K562 (cell line): ENCODE results near the gene CRACDL. TPM values are rescaled to one million over a fixed set of nuclear protein-coding genes. Genes with fewer than 3 reads are reported as not detected.

ENCODE experiments used
- ATAC-seq: fragments of 200-7000 bp; cut with Tn5 transposase; 3 replicates; pipeline ENCODE4 v1.9.1; 2020; ENCODE audit warnings: moderate library complexity
- BruUV-seq: library from RNA; stranded (reverse); fragments of 400-500 nt; replicated peaks from 2 replicates; lab custom pipeline; 2021; lab: Mats Ljungman, UMichigan
- CTCF ChIA-PET: fragments of 300-600 bp; formaldehyde crosslinking; extraction: SDS; loops from one replicate; lab custom pipeline; 2021; ENCODE audit warnings: low intra/inter-chr PET ratio; lab: Yijun Ruan, JAX
- POLR2A ChIA-PET: fragments of 300-600, 350-650 bp; sonication (Branson Sonifier 250); formaldehyde crosslinking; extraction: SDS; loops from one replicate; lab custom pipeline; 2021; ENCODE audit warnings: antibody characterized with exemption, inconsistent platforms; lab: Yijun Ruan, JAX
- DNase-seq, 4 experiments: peaks; one replicate each; pipeline versions ENCODE4 v3.0.0 to v3.0.0-alpha.2; 2011 to 2018; ENCODE audit warnings: low spot score in 3 of 4, mixed read lengths in 3 of 4; ENCODE audit errors: extremely low read depth in 1 of 4
- FAIRE-seq: peaks from 2 replicates; lab custom pipeline; 2011; peaks lifted over from hg19 to GRCh38; lab: Jason Lieb, UNC
- H2AFZ ChIP-seq: 2 replicates; pipeline ENCODE4 v1.6.0; 2011; ENCODE audit warnings: low read depth, low read length, control low read depth, inconsistent platforms
- H3K27ac ChIP-seq: fragments of 200-600 bp; 3 replicates; pipeline ENCODE4 v1.8.0; 2011; ENCODE audit warnings: low read depth, mild to moderate bottlenecking, control low read depth, inconsistent platforms, low read length, moderate library complexity, mixed read lengths; ENCODE audit errors: extremely low read depth
- H3K27me3 ChIP-seq, 2 experiments: fragments of 300-600 bp in 1 of 2; 2 replicates in 1 of 2; 3 replicates in 1 of 2; pipeline versions ENCODE4 v1.6.0 to v1.8.0; 2011; ENCODE audit warnings: inconsistent platforms in 2 of 2, low read length in 2 of 2, mild to moderate bottlenecking in 1 of 2, mixed read lengths in 1 of 2, moderate library complexity in 1 of 2; ENCODE audit not compliant: control insufficient read depth in 2 of 2, insufficient read depth in 2 of 2
- H3K36me3 ChIP-seq: fragments of 300-600 bp; 3 replicates; pipeline ENCODE4 v1.8.0; 2011; ENCODE audit warnings: mild to moderate bottlenecking, low read length, inconsistent platforms; ENCODE audit not compliant: control insufficient read depth, insufficient read depth
- H3K4me1 ChIP-seq, 2 experiments: fragments of 200-600 bp in 1 of 2; replicated peaks in 1 of 2; 2 replicates in 1 of 2; 3 replicates in 1 of 2; pipeline versions ENCODE4 v1.5.1 to v1.8.0; 2011; ENCODE audit warnings: inconsistent platforms in 2 of 2, low read length in 2 of 2, mild to moderate bottlenecking in 1 of 2, mixed read lengths in 1 of 2, moderate library complexity in 1 of 2; ENCODE audit not compliant: control insufficient read depth in 2 of 2, insufficient read depth in 2 of 2
- H3K4me2 ChIP-seq: 2 replicates; pipeline ENCODE4 v1.6.1; 2011; ENCODE audit warnings: low read length, control low read depth, inconsistent platforms, mixed read lengths; ENCODE audit not compliant: insufficient read depth
- H3K4me3 ChIP-seq: fragments of 200-600 bp; sonication (generic), shearing (Covaris generic); 2 replicates; pipeline ENCODE4 v1.5.1; 2016; ENCODE audit warnings: control low read depth, inconsistent platforms
- H3K79me2 ChIP-seq: fragments of 200-600 bp; 3 replicates; pipeline ENCODE4 v1.8.0; 2011; ENCODE audit warnings: low read length, inconsistent platforms; ENCODE audit not compliant: control insufficient read depth, insufficient read depth
- H3K9ac ChIP-seq, 2 experiments: 2 replicates each; pipeline versions ENCODE4 v1.6.0 to v1.6.1; 2011; ENCODE audit warnings: low read depth in 2 of 2, low read length in 2 of 2, control low read depth in 1 of 2, inconsistent platforms in 1 of 2, mild to moderate bottlenecking in 1 of 2, mixed read lengths in 1 of 2; ENCODE audit not compliant: insufficient read depth in 1 of 2
- H3K9me1 ChIP-seq: one replicate; pipeline ENCODE4 v1.6.0; 2011; ENCODE audit warnings: inconsistent platforms, mild to moderate bottlenecking, low read length, moderate library complexity; ENCODE audit not compliant: control insufficient read depth, insufficient read depth
- H3K9me3 ChIP-seq: replicated peaks from 2 replicates; pipeline ENCODE4 v1.5.1; 2011; ENCODE audit warnings: low read depth, low read length, inconsistent platforms; ENCODE audit not compliant: control insufficient read depth, insufficient read depth
- H4K20me1 ChIP-seq: replicated peaks from 2 replicates; pipeline ENCODE4 v1.6.1; 2011; ENCODE audit warnings: low read length, inconsistent platforms, mixed read lengths; ENCODE audit not compliant: control insufficient read depth, insufficient read depth
- BRF1 ChIP-seq: IDR thresholded peaks from 3 replicates; pipeline ENCODE4 v1.6.1; 2011; ENCODE audit warnings: borderline replicate concordance, mild to moderate bottlenecking; ENCODE audit not compliant: insufficient read length; ENCODE audit errors: extremely low read depth
- ETS2 ChIP-seq: IDR thresholded peaks from 2 replicates; pipeline ENCODE4 v1.6.1; 2016; ENCODE audit warnings: borderline replicate concordance, missing genetic modification characterization, mild to moderate bottlenecking, moderate library complexity, missing compliant biosample characterization; ENCODE audit not compliant: poor library complexity, severe bottlenecking
- EZH2 ChIP-seq: IDR thresholded peaks from 2 replicates; pipeline ENCODE4 v1.6.1; 2012; ENCODE audit warnings: low read depth, mild to moderate bottlenecking, inconsistent platforms, low read length, borderline replicate concordance
- MTF1 ChIP-seq: fragments of 250-450 bp; sonication (Bioruptor Pico); IDR thresholded peaks from 2 replicates; pipeline ENCODE4 v1.9.0; 2021; ENCODE audit warnings: moderate library complexity, mild to moderate bottlenecking, inconsistent platforms, borderline replicate concordance
- NR1H2 ChIP-seq: sonication (generic); formaldehyde crosslinking; IDR thresholded peaks from 2 replicates; pipeline ENCODE4 v1.4.0; 2020; ENCODE audit warnings: mild to moderate bottlenecking, missing genetic modification reagents
- PTBP1 ChIP-seq: fragments of 200-400 bp; formaldehyde crosslinking; IDR thresholded peaks from 2 replicates; pipeline ENCODE4 v1.6.1; 2017; ENCODE audit warnings: low read depth, low read length
- SIN3B ChIP-seq: fragments of 450-650 bp; IDR thresholded peaks from 2 replicates; pipeline ENCODE4 v1.6.1; 2017; ENCODE audit warnings: low read depth, mild to moderate bottlenecking, moderate library complexity
- SIRT6 ChIP-seq: IDR thresholded peaks from one replicate; pipeline ENCODE4 v1.6.1; 2012; ENCODE audit warnings: low read depth, mild to moderate bottlenecking, control low read depth, inconsistent platforms, low read length, moderate library complexity
- THRB ChIP-seq: fragments of 450-650 bp; formaldehyde crosslinking; conservative IDR thresholded peaks from 2 replicates; pipeline ENCODE4 v1.4.0; 2022; ENCODE audit warnings: mild to moderate bottlenecking, missing genetic modification characterization
- ZNF263 ChIP-seq: sonication (generic); formaldehyde crosslinking; IDR thresholded peaks from 2 replicates; pipeline ENCODE4 v1.8.0; 2022; ENCODE audit warnings: mild to moderate bottlenecking, missing genetic modification reagents, borderline replicate concordance
- ZNF696 ChIP-seq: fragments of 250-450 bp; sonication (Bioruptor Pico); conservative IDR thresholded peaks from 2 replicates; pipeline ENCODE4 v1.4.0; 2020; ENCODE audit warnings: mild to moderate bottlenecking, moderate library complexity
- ZNF77 ChIP-seq: fragments of 250-450 bp; sonication (Bioruptor Pico); IDR thresholded peaks from 2 replicates; pipeline ENCODE4 v1.5.0; 2020
- WGBS: fragments of 100-300 bp; shearing (Covaris generic); methylation state at CpG from one replicate; pipeline ENCODE4 v1.1.6; 2016; ENCODE audit warnings: low coverage, mixed read lengths; ENCODE audit not compliant: insufficient coverage; ENCODE audit errors: missing lambda C conversion rate; 5-methylcytosine and 5-hydroxymethylcytosine counted together
- in situ Hi-C: fragments of 300-500 bp; cut with MboI; formaldehyde crosslinking; loops from 4 replicates; pipeline ENCODE4 v1.15.0; 2018; ENCODE audit warnings: inconsistent platforms, mixed read lengths
- intact Hi-C: fragments of 100-400 bp; cut with micrococcal nuclease; formaldehyde crosslinking; loops from 2 replicates; pipeline ENCODE4 v1.14.2; 2022
- polyA plus RNA-seq, 8 experiments: library from polyadenylated mRNA; depleted of rRNA in 4 of 8; stranded (reverse) in 5 of 8; unstranded in 3 of 8; fragments of >200 nt; fragmentation: Nextera tagmentation in 2 of 8; fragmentation: Illumina TruSeq in 1 of 8; extraction: Ambion mirVana in 2 of 8; extraction: Trizol in 1 of 8; gene quantifications; 2 replicates each; pipeline versions ENCODE4 v1.2.1 to v1.2.3, GENCODE V29; 2011 to 2014; ENCODE audit warnings: inconsistent platforms in 1 of 8, missing spikeins in 1 of 8
- total RNA-seq, 7 experiments: library from RNA; depleted of rRNA in 6 of 7; stranded (reverse); fragments of >200 nt in 6 of 7; fragmentation: Illumina TruSeq in 2 of 7; extraction: Trizol in 2 of 7; gene quantifications; 2 replicates each; pipeline versions ENCODE4 v1.2.1 to v1.2.3, GENCODE V29; 2011 to 2021; ENCODE audit warnings: low replicate concordance in 1 of 7
- TF ChIP-seq, protein P1 (sequence below): fragments of 250-450 bp; sonication (Bioruptor Pico); IDR thresholded peaks from 2 replicates; pipeline ENCODE4 v1.9.0; 2021; ENCODE audit warnings: mild to moderate bottlenecking
- TF ChIP-seq, protein P2 (sequence below): fragments of 450-650 bp; IDR thresholded peaks from 2 replicates; pipeline ENCODE4 v1.6.1; 2017; ENCODE audit warnings: antibody characterized with exemption
- TF ChIP-seq, protein P3 (sequence below): sonication (generic); formaldehyde crosslinking; IDR thresholded peaks from 2 replicates; pipeline ENCODE4 v1.8.0; 2022; ENCODE audit warnings: missing genetic modification reagents, mild to moderate bottlenecking, moderate library complexity, borderline replicate concordance
- TF ChIP-seq, protein P4 (sequence below): fragments of 450-650 bp; formaldehyde crosslinking; IDR thresholded peaks from 2 replicates; pipeline ENCODE4 v1.4.0; 2022; ENCODE audit warnings: missing genetic modification characterization

CRACDL gene
- total and polyA plus RNA-seq, 9 of the 15 experiments (the other 6 are each of a cell fraction or from before 2014, with no cell fraction given), result not detected

GRCh38 chr2:98846041-98846440 lies 90.0 kb downstream of the CRACDL start (continued):
- TF ChIP-seq SIN3B, result no peak
- TF ChIP-seq ZNF263 (CRISPR knock-in tag), result no peak

DNA sequence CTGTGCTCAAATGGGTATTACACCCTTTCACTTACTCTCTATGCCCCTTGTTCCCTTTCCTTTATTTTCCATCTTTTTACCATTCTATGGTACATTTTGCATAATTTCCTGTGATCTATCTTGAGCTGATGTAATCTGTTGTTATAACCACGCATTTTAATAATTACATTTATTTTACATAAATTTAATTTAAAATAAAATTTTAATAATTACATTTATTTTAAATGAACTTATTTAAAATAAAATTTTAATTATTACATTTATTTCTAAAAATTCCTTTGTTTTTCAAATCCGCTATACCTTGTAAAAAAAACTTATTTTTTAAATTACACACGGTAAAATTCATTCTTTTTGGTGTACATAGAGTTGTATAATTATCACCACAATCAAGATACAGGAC lies 93.9 kb downstream of the CRACDL start:
- BruUV-seq, result no TSS peak
- no peak overlapping the region for H3K4me2 ChIP-seq
- H4K20me1 ChIP-seq, result no peaks in the 10 kb centered on the region
- H3K9me3 ChIP-seq, result no peaks in the 10 kb centered on the region
- peaks cover 0 to 7% of the 10 kb centered on the region in 2 experiments; a peak in 1 of 5 replicates for H3K27me3 ChIP-seq
- 0% methylated on average over 3 of the region's 3 CpGs for WGBS
- intact Hi-C loops, result no loop called here
- CTCF ChIA-PET, result no interaction called here
- no peak overlapping the region for H2AFZ ChIP-seq
- FAIRE-seq (no peak), DNase-seq (no peak), ATAC-seq (no peak)
- H3K9ac ChIP-seq, result no peak overlapping the region
- H3K27ac ChIP-seq, result no peak overlapping the region
- TF ChIP-seq EZH2 (no peak), ZNF77 (CRISPR knock-in tag) (no peak), SIRT6 (no peak), ETS2 (tag) (no peak), NR1H2 (CRISPR knock-in tag) (no peak), BRF1 (no peak), MTF1 (CRISPR knock-in tag) (no peak), THRB (CRISPR knock-in tag) (no peak), PTBP1 (no peak), ZNF696 (CRISPR knock-in tag) (no peak)
- TF ChIP-seq, protein P1, sequence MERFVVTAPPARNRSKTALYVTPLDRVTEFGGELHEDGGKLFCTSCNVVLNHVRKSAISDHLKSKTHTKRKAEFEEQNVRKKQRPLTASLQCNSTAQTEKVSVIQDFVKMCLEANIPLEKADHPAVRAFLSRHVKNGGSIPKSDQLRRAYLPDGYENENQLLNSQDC (CRISPR knock-in tag), result no peak
- TF ChIP-seq, protein P2, sequence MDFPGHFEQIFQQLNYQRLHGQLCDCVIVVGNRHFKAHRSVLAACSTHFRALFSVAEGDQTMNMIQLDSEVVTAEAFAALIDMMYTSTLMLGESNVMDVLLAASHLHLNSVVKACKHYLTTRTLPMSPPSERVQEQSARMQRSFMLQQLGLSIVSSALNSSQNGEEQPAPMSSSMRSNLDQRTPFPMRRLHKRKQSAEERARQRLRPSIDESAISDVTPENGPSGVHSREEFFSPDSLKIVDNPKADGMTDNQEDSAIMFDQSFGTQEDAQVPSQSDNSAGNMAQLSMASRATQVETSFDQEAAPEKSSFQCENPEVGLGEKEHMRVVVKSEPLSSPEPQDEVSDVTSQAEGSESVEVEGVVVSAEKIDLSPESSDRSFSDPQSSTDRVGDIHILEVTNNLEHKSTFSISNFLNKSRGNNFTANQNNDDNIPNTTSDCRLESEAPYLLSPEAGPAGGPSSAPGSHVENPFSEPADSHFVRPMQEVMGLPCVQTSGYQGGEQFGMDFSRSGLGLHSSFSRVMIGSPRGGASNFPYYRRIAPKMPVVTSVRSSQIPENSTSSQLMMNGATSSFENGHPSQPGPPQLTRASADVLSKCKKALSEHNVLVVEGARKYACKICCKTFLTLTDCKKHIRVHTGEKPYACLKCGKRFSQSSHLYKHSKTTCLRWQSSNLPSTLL, result no peak
- TF ChIP-seq, protein P3, sequence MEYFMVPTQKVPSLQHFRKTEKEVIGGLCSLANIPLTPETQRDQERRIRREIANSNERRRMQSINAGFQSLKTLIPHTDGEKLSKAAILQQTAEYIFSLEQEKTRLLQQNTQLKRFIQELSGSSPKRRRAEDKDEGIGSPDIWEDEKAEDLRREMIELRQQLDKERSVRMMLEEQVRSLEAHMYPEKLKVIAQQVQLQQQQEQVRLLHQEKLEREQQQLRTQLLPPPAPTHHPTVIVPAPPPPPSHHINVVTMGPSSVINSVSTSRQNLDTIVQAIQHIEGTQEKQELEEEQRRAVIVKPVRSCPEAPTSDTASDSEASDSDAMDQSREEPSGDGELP (CRISPR knock-in tag), result no peak
- TF ChIP-seq, protein P4, sequence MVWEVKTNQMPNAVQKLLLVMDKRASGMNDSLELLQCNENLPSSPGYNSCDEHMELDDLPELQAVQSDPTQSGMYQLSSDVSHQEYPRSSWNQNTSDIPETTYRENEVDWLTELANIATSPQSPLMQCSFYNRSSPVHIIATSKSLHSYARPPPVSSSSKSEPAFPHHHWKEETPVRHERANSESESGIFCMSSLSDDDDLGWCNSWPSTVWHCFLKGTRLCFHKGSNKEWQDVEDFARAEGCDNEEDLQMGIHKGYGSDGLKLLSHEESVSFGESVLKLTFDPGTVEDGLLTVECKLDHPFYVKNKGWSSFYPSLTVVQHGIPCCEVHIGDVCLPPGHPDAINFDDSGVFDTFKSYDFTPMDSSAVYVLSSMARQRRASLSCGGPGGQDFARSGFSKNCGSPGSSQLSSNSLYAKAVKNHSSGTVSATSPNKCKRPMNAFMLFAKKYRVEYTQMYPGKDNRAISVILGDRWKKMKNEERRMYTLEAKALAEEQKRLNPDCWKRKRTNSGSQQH (CRISPR knock-in tag), result no peak
- no peaks in the 10 kb centered on the region for H3K9me1 ChIP-seq
- POLR2A ChIA-PET, result no interaction called here
- in situ Hi-C loops, result loop anchor here (25.0 kb wide), 1 partner anchor 430 kb away; no protein-coding TSS in a partner anchor
- H3K79me2 ChIP-seq, result no peaks in the 10 kb centered on the region
- H3K4me1 ChIP-seq, result no peaks in the 10 kb centered on the region
- H3K36me3 ChIP-seq, result no peaks in the 10 kb centered on the region
- H3K4me3 ChIP-seq, result no peak overlapping the region
